NB4 (cell line): ENCODE results near the gene TTYH3.
A peak's percentile ranks its signal among the peaks of the same experiment; 100 is the strongest.

Experiments
- DNase-seq: peaks from one replicate; pipeline ENCODE4 v3.0.0; 2010; ENCODE audit warnings: low read depth
- H3K4me3 ChIP-seq: one replicate; pipeline ENCODE4 v1.5.1; 2011; ENCODE audit warnings: mild to moderate bottlenecking, low read depth, low read length, moderate library complexity
- CTCF ChIP-seq: IDR thresholded peaks from one replicate; pipeline ENCODE4 v1.5.1; 2012; ENCODE audit warnings: low read depth, low read length
- MAX ChIP-seq: IDR thresholded peaks from 2 replicates; pipeline ENCODE4 v1.6.1; 2011; ENCODE audit warnings: low read depth, low read length
- MYC ChIP-seq: IDR thresholded peaks from 2 replicates; pipeline ENCODE4 v1.6.1; 2011; ENCODE audit warnings: low read depth, low read length
- POLR2A ChIP-seq: IDR thresholded peaks from 2 replicates; pipeline ENCODE4 v1.6.1; 2011; ENCODE audit warnings: mild to moderate bottlenecking; ENCODE audit not compliant: insufficient read length; ENCODE audit errors: extremely low read depth

Gene TTYH3

DNA sequence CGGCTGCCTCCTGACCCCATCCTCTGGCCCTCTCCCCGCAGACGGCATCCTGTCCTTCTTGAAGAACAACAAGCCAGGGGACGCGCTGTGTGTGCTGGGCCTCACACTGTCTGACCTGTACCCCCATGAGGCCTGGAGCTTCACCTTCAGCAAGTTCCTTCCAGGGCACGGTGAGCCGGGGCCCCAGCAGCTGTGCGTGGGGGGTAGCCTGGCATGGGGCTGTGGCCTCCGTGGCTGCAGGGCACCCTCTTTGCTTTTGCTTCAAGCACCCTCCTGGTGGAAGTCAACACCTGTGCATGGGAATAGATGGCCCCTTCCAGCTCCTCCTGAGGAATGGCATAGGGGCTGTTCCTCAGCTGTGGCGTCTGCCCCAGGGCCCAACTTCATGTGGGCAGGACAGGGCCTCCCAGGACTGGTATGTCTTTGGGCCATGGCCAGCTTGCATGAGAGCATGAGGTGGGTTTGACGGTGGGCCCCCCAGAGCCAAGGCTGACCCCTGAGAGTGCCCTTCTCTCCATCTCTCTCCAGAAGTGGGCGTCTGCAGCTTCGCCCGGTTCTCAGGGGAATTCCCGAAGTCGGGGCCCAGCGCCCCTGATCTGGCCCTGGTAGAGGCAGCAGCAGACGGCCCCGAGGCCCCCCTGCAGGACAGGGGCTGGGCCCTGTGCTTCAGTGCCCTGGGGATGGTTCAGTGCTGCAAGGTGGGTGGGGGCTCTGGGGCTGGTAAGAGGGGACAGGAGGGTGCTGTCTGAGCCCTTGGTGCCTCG, 76.9 kb downstream of the TTYH3 start:
- TF ChIP-seq MAX: no peak
- no peak for TF ChIP-seq POLR2A
- TF ChIP-seq MYC: no peak
- TF ChIP-seq CTCF: no peak
- DNase-seq: no peak
- no peak overlapping the region for H3K4me3 ChIP-seq

DNA sequence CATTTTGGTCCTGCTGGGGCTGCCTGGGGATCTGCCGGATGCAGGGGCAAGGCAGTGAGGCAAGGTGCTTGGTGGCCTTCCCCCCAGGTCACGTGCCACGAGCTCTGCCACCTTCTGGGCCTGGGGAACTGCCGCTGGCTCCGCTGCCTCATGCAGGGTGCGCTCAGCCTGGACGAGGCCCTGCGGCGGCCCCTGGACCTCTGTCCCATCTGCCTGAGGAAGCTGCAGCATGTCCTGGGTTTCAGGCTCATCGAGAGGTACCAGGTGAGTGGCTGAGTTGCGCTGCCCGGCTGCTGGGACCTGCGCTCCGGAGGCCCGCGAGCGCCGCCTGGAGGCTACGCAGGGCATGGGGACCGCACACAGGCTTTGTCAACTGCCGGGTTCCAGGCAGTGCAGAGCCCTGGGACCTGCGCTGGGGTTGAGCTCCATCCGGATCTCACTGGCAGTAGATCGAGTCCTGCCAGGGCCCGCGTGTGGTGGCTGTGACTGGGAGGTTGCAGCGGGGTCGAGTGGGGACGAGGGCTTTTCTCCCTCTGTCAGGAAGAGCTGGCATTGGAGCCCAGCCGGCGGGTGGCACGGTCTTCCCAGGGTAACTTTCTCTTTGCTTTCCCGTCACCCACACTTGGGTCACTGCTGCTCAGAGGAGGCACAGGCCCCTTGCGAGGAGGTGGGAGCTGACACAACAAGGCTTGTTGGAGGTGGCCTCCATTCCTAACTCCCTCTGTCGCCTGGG, 77.9 kb downstream of the TTYH3 start:
- DNase-seq: peak; percentile 86
- no peak overlapping the region for H3K4me3 ChIP-seq
- TF ChIP-seq CTCF: peak; percentile 99
- no peak for TF ChIP-seq POLR2A
- peak; percentile 63 for TF ChIP-seq MYC
- TF ChIP-seq MAX: peak; percentile 55; the same call in 1 of the 2 replicates

DNA sequence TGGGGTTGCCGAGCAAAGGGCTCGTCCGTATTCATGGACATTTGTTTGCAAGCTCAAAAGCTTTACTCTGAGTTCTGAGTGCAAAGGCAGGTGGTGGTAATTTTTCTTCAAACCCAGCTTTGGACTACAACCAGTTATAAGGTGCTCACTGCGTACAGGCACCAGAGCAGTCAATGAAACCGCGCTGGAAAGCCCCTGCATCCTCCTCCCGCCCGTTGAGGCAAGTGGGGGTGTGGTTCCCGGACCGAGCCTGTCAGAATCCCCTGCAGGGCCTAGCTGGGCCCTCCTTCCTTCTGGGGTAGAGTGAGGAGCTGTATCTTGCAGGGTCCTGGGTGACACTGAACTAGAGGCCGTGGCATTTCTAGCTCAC, 78.5 kb downstream of the TTYH3 start:
- no peak for DNase-seq
- TF ChIP-seq CTCF: no peak
- TF ChIP-seq POLR2A: no peak
- TF ChIP-seq MAX: no peak
- TF ChIP-seq MYC: no peak
- H3K4me3 ChIP-seq: no peak overlapping the region

- DNase-seq: peak; percentile 89
- H3K4me3 ChIP-seq: no peak overlapping the region
- no peak for TF ChIP-seq POLR2A
- peak; percentile 56 for TF ChIP-seq MAX
- TF ChIP-seq MYC: peak; percentile 52; the same call in 1 of the 2 replicates
- peak; percentile 0 for TF ChIP-seq CTCF
Observed at GRCh38 chr7:2710901-2711551, 79.2 kb downstream of the TTYH3 start.

DNA sequence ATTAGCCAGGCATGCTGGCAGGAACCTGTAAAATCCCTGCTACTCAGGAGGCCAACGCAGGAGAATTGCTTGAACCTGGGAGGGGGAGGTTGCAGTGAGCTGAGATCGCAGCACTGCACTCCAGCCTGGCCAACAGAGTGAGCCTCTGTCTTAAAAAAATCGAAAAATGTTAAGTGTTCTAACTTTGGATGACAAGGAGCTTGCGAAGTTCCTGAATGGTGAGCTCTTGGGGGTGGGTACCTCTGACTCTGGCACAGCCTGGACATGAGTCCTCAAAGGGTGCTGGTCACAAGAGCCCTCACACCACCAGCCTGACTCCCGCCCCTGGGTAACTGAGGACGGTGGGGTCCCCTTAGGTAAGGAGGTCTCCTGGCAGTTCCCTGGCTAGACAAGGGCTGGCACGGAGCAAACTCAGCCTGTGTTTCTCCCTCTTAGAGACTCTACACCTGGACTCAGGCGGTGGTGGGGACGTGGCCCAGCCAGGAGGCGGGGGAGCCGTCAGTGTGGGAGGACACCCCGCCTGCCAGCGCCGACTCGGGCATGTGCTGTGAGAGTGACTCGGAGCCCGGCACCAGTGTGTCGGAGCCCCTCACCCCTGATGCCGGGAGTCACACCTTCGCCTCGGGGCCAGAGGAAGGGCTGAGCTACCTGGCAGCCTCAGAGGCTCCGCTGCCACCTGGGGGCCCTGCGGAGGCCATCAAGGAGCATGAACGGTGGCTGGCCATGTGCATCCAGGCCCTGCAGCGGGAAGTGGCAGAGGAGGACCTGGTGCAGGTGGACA, 80.3 kb downstream of the TTYH3 start:
- no peak overlapping the region for H3K4me3 ChIP-seq
- TF ChIP-seq POLR2A (no peak), MAX (no peak), MYC (no peak), CTCF (no peak)
- no peak for DNase-seq
